ENCODE results near the gene BPIFB3. TPM values are rescaled to one million over a fixed set of nuclear protein-coding genes. Genes with fewer than 3 reads are reported as not detected.

BPIFB3 gene
- total and polyA plus RNA-seq, 2 of the 13 experiments (the other 11 are each of a cell fraction or from before 2014, with no cell fraction given) = 0.09 TPM; not detected in 1

DNA sequence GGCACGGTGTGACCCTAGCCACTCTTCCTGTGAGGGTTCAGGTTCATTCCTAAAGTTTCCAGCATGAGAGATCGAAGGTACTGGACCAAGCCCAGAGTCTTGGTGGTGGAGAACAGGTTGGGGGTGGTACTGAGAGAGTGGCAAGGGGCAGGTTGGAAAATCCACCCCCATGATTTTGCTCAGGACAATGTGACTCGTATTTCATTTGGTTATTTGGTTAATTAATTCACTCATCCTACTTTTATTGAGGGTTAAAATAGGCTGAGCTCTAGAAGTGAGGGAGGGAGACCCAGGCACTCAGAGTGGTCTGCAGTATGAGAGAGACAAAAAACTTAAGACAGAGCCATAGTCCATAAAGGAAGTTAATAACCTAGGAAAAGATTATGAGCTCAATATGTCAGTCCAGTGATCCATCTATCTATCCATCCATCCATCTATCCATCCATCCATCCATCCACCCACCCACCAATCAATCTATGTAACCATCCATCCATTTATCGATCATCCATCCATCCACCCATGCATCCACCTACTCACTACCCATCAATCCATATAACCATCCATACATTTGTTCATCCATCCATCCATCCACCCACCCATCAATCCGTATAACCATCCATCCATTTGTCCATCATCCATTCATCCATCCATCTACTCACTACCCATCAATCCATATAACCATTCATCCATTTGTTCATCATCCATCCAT, 28.9 kb upstream of the BPIFB3 start (continued):
- TF ChIP-seq, protein P1, sequence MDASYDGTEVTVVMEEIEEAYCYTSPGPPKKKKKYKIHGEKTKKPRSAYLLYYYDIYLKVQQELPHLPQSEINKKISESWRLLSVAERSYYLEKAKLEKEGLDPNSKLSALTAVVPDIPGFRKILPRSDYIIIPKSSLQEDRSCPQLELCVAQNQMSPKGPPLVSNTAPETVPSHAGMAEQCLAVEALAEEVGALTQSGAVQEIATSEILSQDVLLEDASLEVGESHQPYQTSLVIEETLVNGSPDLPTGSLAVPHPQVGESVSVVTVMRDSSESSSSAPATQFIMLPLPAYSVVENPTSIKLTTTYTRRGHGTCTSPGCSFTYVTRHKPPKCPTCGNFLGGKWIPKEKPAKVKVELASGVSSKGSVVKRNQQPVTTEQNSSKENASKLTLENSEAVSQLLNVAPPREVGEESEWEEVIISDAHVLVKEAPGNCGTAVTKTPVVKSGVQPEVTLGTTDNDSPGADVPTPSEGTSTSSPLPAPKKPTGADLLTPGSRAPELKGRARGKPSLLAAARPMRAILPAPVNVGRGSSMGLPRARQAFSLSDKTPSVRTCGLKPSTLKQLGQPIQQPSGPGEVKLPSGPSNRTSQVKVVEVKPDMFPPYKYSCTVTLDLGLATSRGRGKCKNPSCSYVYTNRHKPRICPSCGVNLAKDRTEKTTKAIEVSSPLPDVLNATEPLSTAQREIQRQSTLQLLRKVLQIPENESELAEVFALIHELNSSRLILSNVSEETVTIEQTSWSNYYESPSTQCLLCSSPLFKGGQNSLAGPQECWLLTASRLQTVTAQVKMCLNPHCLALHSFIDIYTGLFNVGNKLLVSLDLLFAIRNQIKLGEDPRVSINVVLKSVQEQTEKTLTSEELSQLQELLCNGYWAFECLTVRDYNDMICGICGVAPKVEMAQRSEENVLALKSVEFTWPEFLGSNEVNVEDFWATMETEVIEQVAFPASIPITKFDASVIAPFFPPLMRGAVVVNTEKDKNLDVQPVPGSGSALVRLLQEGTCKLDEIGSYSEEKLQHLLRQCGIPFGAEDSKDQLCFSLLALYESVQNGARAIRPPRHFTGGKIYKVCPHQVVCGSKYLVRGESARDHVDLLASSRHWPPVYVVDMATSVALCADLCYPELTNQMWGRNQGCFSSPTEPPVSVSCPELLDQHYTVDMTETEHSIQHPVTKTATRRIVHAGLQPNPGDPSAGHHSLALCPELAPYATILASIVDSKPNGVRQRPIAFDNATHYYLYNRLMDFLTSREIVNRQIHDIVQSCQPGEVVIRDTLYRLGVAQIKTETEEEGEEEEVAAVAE (CRISPR knock-in tag; IDR thresholded peaks at IDR 0.05; ENCODE audit: borderline replicate concordance) = peak; percentile 21; the same call in 1 of the 2 replicates
- TF ChIP-seq POLR2A (IDR thresholded peaks at IDR 0.05; ENCODE audit: insufficient read depth in 1 of 2, low read depth in 2 of 2, low read length in 2 of 2) = peak; percentile 56 to 73
- TF ChIP-seq BRCA1 (CRISPR knock-in tag; IDR thresholded peaks at IDR 0.05) = peak; percentile 83; the same call in 1 of the 2 replicates
- TF ChIP-seq, protein P2, sequence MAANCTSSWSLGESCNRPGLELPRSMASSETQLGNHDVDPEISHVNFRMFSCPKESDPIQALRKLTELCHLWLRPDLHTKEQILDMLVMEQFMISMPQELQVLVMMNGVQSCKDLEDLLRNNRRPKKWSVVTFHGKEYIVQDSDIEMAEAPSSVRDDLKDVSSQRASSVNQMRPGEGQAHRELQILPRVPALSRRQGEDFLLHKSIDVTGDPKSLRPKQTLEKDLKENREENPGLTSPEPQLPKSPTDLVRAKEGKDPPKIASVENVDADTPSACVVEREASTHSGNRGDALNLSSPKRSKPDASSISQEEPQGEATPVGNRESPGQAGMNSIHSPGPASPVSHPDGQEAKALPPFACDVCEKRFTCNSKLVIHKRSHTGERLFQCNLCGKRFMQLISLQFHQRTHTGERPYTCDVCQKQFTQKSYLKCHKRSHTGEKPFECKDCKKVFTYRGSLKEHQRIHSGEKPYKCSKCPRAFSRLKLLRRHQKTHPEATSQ (CRISPR knock-in tag; IDR thresholded peaks at IDR 0.05; ENCODE audit: borderline replicate concordance) = peak; percentile 68; the same call in 1 of the 2 replicates
- TF ChIP-seq AKAP8 (CRISPR knock-in tag; IDR thresholded peaks at IDR 0.05) = peak; percentile 95
- TF ChIP-seq SOX6 (IDR thresholded peaks at IDR 0.05) = no peak
- 0 out of 2 replicates have a peak, but pooled peaks have one; percentile 9 for TF ChIP-seq SOX6 (CRISPR knock-in tag; IDR thresholded peaks at IDR 0.05)
- TF ChIP-seq, protein P3, sequence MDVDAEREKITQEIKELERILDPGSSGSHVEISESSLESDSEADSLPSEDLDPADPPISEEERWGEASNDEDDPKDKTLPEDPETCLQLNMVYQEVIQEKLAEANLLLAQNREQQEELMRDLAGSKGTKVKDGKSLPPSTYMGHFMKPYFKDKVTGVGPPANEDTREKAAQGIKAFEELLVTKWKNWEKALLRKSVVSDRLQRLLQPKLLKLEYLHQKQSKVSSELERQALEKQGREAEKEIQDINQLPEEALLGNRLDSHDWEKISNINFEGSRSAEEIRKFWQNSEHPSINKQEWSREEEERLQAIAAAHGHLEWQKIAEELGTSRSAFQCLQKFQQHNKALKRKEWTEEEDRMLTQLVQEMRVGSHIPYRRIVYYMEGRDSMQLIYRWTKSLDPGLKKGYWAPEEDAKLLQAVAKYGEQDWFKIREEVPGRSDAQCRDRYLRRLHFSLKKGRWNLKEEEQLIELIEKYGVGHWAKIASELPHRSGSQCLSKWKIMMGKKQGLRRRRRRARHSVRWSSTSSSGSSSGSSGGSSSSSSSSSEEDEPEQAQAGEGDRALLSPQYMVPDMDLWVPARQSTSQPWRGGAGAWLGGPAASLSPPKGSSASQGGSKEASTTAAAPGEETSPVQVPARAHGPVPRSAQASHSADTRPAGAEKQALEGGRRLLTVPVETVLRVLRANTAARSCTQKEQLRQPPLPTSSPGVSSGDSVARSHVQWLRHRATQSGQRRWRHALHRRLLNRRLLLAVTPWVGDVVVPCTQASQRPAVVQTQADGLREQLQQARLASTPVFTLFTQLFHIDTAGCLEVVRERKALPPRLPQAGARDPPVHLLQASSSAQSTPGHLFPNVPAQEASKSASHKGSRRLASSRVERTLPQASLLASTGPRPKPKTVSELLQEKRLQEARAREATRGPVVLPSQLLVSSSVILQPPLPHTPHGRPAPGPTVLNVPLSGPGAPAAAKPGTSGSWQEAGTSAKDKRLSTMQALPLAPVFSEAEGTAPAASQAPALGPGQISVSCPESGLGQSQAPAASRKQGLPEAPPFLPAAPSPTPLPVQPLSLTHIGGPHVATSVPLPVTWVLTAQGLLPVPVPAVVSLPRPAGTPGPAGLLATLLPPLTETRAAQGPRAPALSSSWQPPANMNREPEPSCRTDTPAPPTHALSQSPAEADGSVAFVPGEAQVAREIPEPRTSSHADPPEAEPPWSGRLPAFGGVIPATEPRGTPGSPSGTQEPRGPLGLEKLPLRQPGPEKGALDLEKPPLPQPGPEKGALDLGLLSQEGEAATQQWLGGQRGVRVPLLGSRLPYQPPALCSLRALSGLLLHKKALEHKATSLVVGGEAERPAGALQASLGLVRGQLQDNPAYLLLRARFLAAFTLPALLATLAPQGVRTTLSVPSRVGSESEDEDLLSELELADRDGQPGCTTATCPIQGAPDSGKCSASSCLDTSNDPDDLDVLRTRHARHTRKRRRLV (CRISPR knock-in tag; IDR thresholded peaks at IDR 0.05) = peak; percentile 30; the same call in 1 of the 2 replicates
